GM19467 (cell line): Measurements from ENCODE around the gene GLRX5.

Experiments used
- ATAC-seq: cut with Tn5 transposase; IDR thresholded peaks from one replicate; pipeline ENCODE4 v1.9.1; 2021; ENCODE audit warnings: mild to moderate bottlenecking, moderate library complexity; ENCODE audit not compliant: unreplicated experiment

Gene GLRX5

GRCh38 chr14:95534299-95535225, at the start of gene GLRX5:
Gene GLRX5 (plus strand): TSS chr14:95535050. CDS start chr14:95535090, 40 bp downstream.
- peak; percentile 86 for ATAC-seq

- no peak for ATAC-seq
These were observed 49.5 kb upstream of the GLRX5 start for GRCh38 chr14:95485222-95485819.

- no peak for ATAC-seq
These were observed 47.8 kb upstream of the GLRX5 start for GRCh38 chr14:95486875-95487668.

- ATAC-seq: no peak
These were observed 47.2 kb upstream of the GLRX5 start for GRCh38 chr14:95487669-95488084.

- ATAC-seq: no peak
These were observed 46.3 kb upstream of the GLRX5 start for GRCh38 chr14:95488376-95489213.

- ATAC-seq: no peak
These were observed 45.4 kb upstream of the GLRX5 start for GRCh38 chr14:95489214-95490137.

- ATAC-seq: no peak
These were observed 44.7 kb upstream of the GLRX5 start for GRCh38 chr14:95490138-95490509.

GRCh38 chr14:95490727-95491451, 44.0 kb upstream of the GLRX5 start:
- no peak for ATAC-seq

GRCh38 chr14:95491936-95492608, 42.8 kb upstream of the GLRX5 start:
- ATAC-seq: no peak

GRCh38 chr14:95493503-95493902, 41.3 kb upstream of the GLRX5 start:
- ATAC-seq: no peak

GRCh38 chr14:95493976-95494375, 40.9 kb upstream of the GLRX5 start:
- ATAC-seq: no peak

GRCh38 chr14:95494456-95494855, 40.4 kb upstream of the GLRX5 start:
- ATAC-seq: no peak

GRCh38 chr14:95495076-95495475, 39.8 kb upstream of the GLRX5 start:
- ATAC-seq: peak; percentile 9

GRCh38 chr14:95495538-95496025, 39.3 kb upstream of the GLRX5 start:
- ATAC-seq: peak; percentile 82

- ATAC-seq: no peak
These were observed 38.7 kb upstream of the GLRX5 start for GRCh38 chr14:95496111-95496681.

- no peak for ATAC-seq
These were observed 38.1 kb upstream of the GLRX5 start for GRCh38 chr14:95496690-95497259.

GRCh38 chr14:95497561-95498011, 37.3 kb upstream of the GLRX5 start:
- no peak for ATAC-seq
